Endothelial cell (in vitro differentiated cells): ENCODE measurements around the gene PRMT7. TPM values are rescaled to one million over a fixed set of nuclear protein-coding genes. Genes with fewer than 3 reads are reported as not detected.
A peak's percentile ranks its signal among the peaks of the same experiment; 100 is the strongest.

Source experiments
- DNase-seq: peaks from one replicate; pipeline ENCODE4 v3.0.0; 2021; ENCODE audit warnings: low spot score
- H3K27ac Mint-ChIP-seq: one replicate; pipeline ENCODE4 v1.8.0; 2021; ENCODE audit warnings: mixed read lengths, inconsistent platforms; ENCODE audit not compliant: unreplicated experiment
- H3K27me3 Mint-ChIP-seq: one replicate; pipeline ENCODE4 v1.8.0; 2021; ENCODE audit warnings: mild to moderate bottlenecking, moderate library complexity, mixed read lengths, inconsistent platforms; ENCODE audit not compliant: unreplicated experiment
- H3K36me3 Mint-ChIP-seq: one replicate; pipeline ENCODE4 v1.8.0; 2021; ENCODE audit warnings: mild to moderate bottlenecking, low read depth, mixed read lengths, inconsistent platforms; ENCODE audit not compliant: unreplicated experiment
- H3K4me1 Mint-ChIP-seq: one replicate; pipeline ENCODE4 v1.8.0; 2021; ENCODE audit warnings: mild to moderate bottlenecking, mixed read lengths, inconsistent platforms; ENCODE audit not compliant: unreplicated experiment
- H3K4me3 Mint-ChIP-seq: one replicate; pipeline ENCODE4 v1.8.0; 2021; ENCODE audit warnings: mild to moderate bottlenecking, mixed read lengths, inconsistent platforms; ENCODE audit not compliant: unreplicated experiment
- H3K9me3 Mint-ChIP-seq: one replicate; pipeline ENCODE4 v1.8.0; 2021; ENCODE audit warnings: mixed read lengths, inconsistent platforms; ENCODE audit not compliant: unreplicated experiment
- total RNA-seq: library from RNA; stranded (reverse); fragmentation: NEBNext Ultra II Directional; extraction: Animal tissue kit (Norgen Biotek cat#: 25700); gene quantifications from one replicate; pipeline ENCODE4 v1.2.1, GENCODE V29; 2021; ENCODE audit not compliant: unreplicated experiment
- TF ChIP-seq, protein P1 (sequence below): fragments of 200-600 bp; sonication (generic); IDR thresholded peaks from one replicate; pipeline ENCODE4 v1.5.0; 2021; ENCODE audit warnings: antibody characterized with exemption; ENCODE audit not compliant: unreplicated experiment

PRMT7 gene
- total RNA-seq, 1 donor from 2014 or later = 42.8 TPM

- Mint-ChIP-seq H3K27me3 (peaks cover 3% of the 10 kb centered on the region), H3K27ac (no peak overlapping the region), H3K9me3 (no peaks in the 10 kb centered on the region), H3K36me3 (no peaks in the 10 kb centered on the region), H3K4me3 (no peak overlapping the region), H3K4me1 (peaks cover 13% of the 10 kb centered on the region)
- no peak for DNase-seq
- TF ChIP-seq, protein P1, sequence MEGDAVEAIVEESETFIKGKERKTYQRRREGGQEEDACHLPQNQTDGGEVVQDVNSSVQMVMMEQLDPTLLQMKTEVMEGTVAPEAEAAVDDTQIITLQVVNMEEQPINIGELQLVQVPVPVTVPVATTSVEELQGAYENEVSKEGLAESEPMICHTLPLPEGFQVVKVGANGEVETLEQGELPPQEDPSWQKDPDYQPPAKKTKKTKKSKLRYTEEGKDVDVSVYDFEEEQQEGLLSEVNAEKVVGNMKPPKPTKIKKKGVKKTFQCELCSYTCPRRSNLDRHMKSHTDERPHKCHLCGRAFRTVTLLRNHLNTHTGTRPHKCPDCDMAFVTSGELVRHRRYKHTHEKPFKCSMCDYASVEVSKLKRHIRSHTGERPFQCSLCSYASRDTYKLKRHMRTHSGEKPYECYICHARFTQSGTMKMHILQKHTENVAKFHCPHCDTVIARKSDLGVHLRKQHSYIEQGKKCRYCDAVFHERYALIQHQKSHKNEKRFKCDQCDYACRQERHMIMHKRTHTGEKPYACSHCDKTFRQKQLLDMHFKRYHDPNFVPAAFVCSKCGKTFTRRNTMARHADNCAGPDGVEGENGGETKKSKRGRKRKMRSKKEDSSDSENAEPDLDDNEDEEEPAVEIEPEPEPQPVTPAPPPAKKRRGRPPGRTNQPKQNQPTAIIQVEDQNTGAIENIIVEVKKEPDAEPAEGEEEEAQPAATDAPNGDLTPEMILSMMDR = no peak
These were observed 43.0 kb upstream of the PRMT7 start for GRCh38 chr16:68267612-68268405.

GRCh38 chr16:68269793-68270192, 41.0 kb upstream of the PRMT7 start:
- DNase-seq = no peak
- peaks cover 5% of the 10 kb centered on the region for H3K36me3 Mint-ChIP-seq
- TF ChIP-seq, protein P1 = no peak
- H3K4me1 Mint-ChIP-seq = peaks cover 8% of the 10 kb centered on the region
- no peak overlapping the region for H3K27ac Mint-ChIP-seq
- no peaks in the 10 kb centered on the region for H3K9me3 Mint-ChIP-seq
- H3K27me3 Mint-ChIP-seq = peaks cover 3% of the 10 kb centered on the region
- no peak overlapping the region for H3K4me3 Mint-ChIP-seq

GRCh38 chr16:68270353-68270752, 40.5 kb upstream of the PRMT7 start:
- no peak overlapping the region for H3K4me3 Mint-ChIP-seq
- DNase-seq = no peak
- H3K4me1 Mint-ChIP-seq = peaks cover 4% of the 10 kb centered on the region
- peaks cover under 1% of the 10 kb centered on the region for H3K27me3 Mint-ChIP-seq
- peaks cover 5% of the 10 kb centered on the region for H3K36me3 Mint-ChIP-seq
- TF ChIP-seq, protein P1 = no peak
- no peak overlapping the region for H3K27ac Mint-ChIP-seq
- no peaks in the 10 kb centered on the region for H3K9me3 Mint-ChIP-seq

DNA sequence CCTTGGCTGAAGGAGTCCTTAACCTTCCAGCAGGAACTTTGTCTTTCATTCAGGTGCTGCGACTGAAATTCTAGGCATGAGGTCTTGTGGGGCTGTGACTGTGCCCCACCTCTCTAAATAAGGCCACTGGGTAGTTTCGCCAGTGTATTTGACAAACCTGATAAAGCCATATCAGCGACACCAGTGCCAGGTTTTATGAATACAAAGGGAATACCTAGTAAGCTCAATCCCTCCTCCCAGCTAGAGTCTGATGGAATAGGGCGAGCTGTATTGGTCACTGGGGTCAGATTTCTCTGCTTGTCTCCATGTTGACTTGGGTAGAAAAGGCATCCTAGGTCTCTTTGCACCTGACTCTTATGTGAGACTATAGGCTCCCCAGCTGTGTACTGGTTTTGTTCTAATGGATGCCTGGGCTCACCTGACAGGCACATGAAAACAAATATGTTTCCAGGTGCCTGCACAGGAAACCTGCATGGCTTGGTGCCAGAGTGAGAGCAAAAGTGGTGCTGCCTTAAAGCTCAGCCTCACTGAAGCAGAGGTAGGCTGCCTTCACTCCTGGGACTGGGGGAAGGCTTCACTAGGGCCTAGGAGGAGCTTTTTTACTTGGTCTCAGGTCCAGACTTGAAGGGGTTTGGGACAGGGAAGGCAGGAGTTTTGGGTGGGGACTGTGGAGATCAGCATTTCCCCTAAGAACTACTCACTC, 38.2 kb upstream of the PRMT7 start:
- Mint-ChIP-seq H3K36me3 (peaks cover 5% of the 10 kb centered on the region), H3K27me3 (no peaks in the 10 kb centered on the region), H3K4me1 (no peaks in the 10 kb centered on the region), H3K4me3 (no peak overlapping the region), H3K27ac (no peak overlapping the region), H3K9me3 (no peaks in the 10 kb centered on the region)
- TF ChIP-seq, protein P1 = no peak
- DNase-seq = no peak

DNA sequence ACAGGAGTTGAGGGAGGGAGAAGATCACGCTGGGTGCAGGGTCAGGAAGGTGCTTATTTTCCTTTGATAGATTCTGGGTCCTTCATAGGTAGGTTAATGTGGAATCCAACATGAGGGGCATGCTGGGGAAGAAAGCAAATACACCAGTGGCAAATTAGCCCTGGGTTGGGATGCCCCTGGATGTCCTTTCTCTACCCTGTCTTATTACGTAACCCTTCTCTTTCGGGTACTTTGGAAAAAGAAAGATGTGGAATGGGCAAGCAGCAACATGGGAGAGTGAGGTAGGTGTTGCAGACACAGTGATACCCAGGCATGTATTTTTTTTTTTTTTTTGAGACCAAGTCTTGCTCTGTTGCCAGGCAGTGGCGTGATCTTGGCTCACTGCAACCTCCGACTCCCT, 37.4 kb upstream of the PRMT7 start:
- H3K36me3 Mint-ChIP-seq = peaks cover 5% of the 10 kb centered on the region
- H3K9me3 Mint-ChIP-seq = no peaks in the 10 kb centered on the region
- TF ChIP-seq, protein P1 = no peak
- no peaks in the 10 kb centered on the region for H3K27me3 Mint-ChIP-seq
- no peak overlapping the region for H3K4me3 Mint-ChIP-seq
- H3K27ac Mint-ChIP-seq = peak overlapping the region; percentile 32
- no peak for DNase-seq
- H3K4me1 Mint-ChIP-seq = no peaks in the 10 kb centered on the region
